HEK293T (cell line): ENCODE data around the gene TGM4.
"Not testable (repeated sequence)": the region's sequence is repeated elsewhere in the genome, so short reads cannot be mapped to it uniquely, and the experiment has no call there.

ENCODE experiments used
- CTCF ChIA-PET: fragments of 350-600 bp; formaldehyde crosslinking; extraction: SDS; loops from one replicate; lab custom pipeline; 2021; ENCODE audit warnings: antibody characterized with exemption, inconsistent platforms; lab: Yijun Ruan, JAX
- POLR2A ChIA-PET: fragments of 350-600 bp; formaldehyde crosslinking; extraction: SDS; loops from one replicate; lab custom pipeline; 2020; ENCODE audit warnings: antibody characterized with exemption, inconsistent platforms; lab: Yijun Ruan, JAX
- DNase-seq: peaks from one replicate; pipeline ENCODE4 v3.0.0; 2012; ENCODE audit warnings: mixed read lengths; ENCODE audit errors: extremely low spot score
- ARNT ChIP-seq: fragments of 450-650 bp; IDR thresholded peaks from 2 replicates; pipeline ENCODE4 v1.6.1; 2017; ENCODE audit warnings: mild to moderate bottlenecking
- BHLHE40 ChIP-seq: fragments of 450-650 bp; IDR thresholded peaks from 2 replicates; pipeline ENCODE4 v1.6.1; 2016; ENCODE audit warnings: mild to moderate bottlenecking, moderate library complexity, borderline replicate concordance
- CTBP1 ChIP-seq: fragments of 450-650 bp; IDR thresholded peaks from 2 replicates; pipeline ENCODE4 v1.6.1; 2016; ENCODE audit warnings: borderline replicate concordance
- ELF4 ChIP-seq: fragments of 450-650 bp; IDR thresholded peaks from 2 replicates; pipeline ENCODE4 v1.6.1; 2017; ENCODE audit warnings: antibody characterized with exemption
- FOXA1 ChIP-seq: fragments of 450-650 bp; IDR thresholded peaks from 2 replicates; pipeline ENCODE4 v1.6.1; 2016; ENCODE audit warnings: mild to moderate bottlenecking
- FOXK2 ChIP-seq: fragments of 450-650 bp; IDR thresholded peaks from 2 replicates; pipeline ENCODE4 v1.6.1; 2016; ENCODE audit warnings: mild to moderate bottlenecking
- FOXM1 ChIP-seq: fragments of 450-650 bp; IDR thresholded peaks from 2 replicates; pipeline ENCODE4 v1.6.1; 2017; ENCODE audit warnings: mild to moderate bottlenecking, borderline replicate concordance
- HDGF ChIP-seq: fragments of 450-650 bp; IDR thresholded peaks from 2 replicates; pipeline ENCODE4 v1.6.1; 2017; ENCODE audit warnings: antibody characterized with exemption, borderline replicate concordance
- L3MBTL2 ChIP-seq: fragments of 450-650 bp; conservative IDR thresholded peaks from 2 replicates; pipeline ENCODE4 v1.6.1; 2016; ENCODE audit warnings: mild to moderate bottlenecking
- LEF1 ChIP-seq: fragments of 450-650 bp; IDR thresholded peaks from 2 replicates; pipeline ENCODE4 v1.6.1; 2017; ENCODE audit warnings: mild to moderate bottlenecking, borderline replicate concordance
- NFRKB ChIP-seq: fragments of 450-650 bp; IDR thresholded peaks from 2 replicates; pipeline ENCODE4 v1.6.1; 2016; ENCODE audit warnings: mild to moderate bottlenecking, moderate library complexity
- SP1 ChIP-seq: fragments of 450-650 bp; IDR thresholded peaks from 2 replicates; pipeline ENCODE4 v1.6.1; 2017
- SUZ12 ChIP-seq: fragments of 450-650 bp; IDR thresholded peaks from 2 replicates; pipeline ENCODE4 v1.6.1; 2016; ENCODE audit warnings: mild to moderate bottlenecking
- TARDBP ChIP-seq: fragments of 450-650 bp; IDR thresholded peaks from 2 replicates; pipeline ENCODE4 v1.6.1; 2016
- ZNF384 ChIP-seq: fragments of 450-650 bp; IDR thresholded peaks from 2 replicates; pipeline ENCODE4 v1.6.1; 2016
- TF ChIP-seq, protein P1 (sequence below): fragments of 450-650 bp; IDR thresholded peaks from 2 replicates; pipeline ENCODE4 v1.6.1; 2016

The TGM4 gene

DNA sequence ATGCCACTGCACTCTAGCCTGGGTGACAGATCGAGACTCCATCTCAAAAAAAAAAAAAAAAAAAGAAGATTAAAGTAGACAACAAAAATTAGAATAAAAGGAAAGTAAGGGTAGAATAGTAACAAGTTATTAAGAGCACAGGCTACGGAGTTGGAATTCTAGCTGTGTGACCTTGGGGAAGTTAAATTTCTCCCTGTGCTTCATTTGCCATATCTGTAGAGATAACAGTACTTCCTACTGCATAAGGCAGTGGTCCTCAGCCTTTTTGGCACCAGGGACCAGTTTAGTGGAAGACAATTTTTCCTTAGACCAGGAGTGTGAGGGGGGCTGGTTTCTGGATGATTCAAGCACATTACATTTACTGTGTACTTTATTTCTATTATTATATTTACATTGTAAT, 41.4 kb upstream of the TGM4 start:
- no peak for DNase-seq
- POLR2A ChIA-PET: no interaction called here
- TF ChIP-seq FOXK2 (no peak), LEF1 (no peak), BHLHE40 (no peak), NFRKB (no peak), FOXM1 (no peak), ZNF384 (no peak), SP1 (no peak), CTBP1 (no peak)
- TF ChIP-seq, protein P1, sequence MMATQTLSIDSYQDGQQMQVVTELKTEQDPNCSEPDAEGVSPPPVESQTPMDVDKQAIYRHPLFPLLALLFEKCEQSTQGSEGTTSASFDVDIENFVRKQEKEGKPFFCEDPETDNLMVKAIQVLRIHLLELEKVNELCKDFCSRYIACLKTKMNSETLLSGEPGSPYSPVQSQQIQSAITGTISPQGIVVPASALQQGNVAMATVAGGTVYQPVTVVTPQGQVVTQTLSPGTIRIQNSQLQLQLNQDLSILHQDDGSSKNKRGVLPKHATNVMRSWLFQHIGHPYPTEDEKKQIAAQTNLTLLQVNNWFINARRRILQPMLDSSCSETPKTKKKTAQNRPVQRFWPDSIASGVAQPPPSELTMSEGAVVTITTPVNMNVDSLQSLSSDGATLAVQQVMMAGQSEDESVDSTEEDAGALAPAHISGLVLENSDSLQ: no peak
- CTCF ChIA-PET: interaction anchor here (0.7 kb wide), 1 partner anchor 29 kb away, joined by 8 read pairs; the partner anchor contains the start of gene TMEM42

DNA sequence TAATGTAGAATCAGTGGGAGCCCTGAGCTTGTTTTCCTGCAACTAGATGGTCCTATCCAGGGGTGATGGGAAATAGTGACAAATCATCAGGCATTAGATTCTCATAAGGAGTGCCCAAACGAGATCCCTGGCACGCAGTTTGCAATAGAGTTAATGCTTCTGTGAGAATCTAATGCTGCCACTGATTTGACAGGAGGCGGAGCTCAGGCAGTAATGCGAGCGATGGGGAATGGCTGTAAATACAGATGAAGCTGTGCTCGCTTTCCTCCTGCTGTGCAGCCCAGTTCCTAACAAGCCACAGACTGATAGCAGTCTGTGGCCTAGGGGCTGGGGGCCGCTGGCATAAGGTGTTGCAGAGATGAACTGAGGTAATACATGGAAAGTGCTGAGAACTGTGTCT, 41.0 kb upstream of the TGM4 start:
- CTCF ChIA-PET: interaction anchor here (0.7 kb wide), 1 partner anchor 28 kb away, joined by 8 read pairs; the partner anchor contains the start of gene TMEM42
- no peak for TF ChIP-seq FOXA1
- TF ChIP-seq CTBP1: no peak
- TF ChIP-seq ELF4: no peak
- no peak for TF ChIP-seq SP1
- no peak for TF ChIP-seq TARDBP
- TF ChIP-seq BHLHE40: no peak
- TF ChIP-seq NFRKB: no peak
- TF ChIP-seq ZNF384: no peak
- POLR2A ChIA-PET: no interaction called here
- no peak for DNase-seq

DNA sequence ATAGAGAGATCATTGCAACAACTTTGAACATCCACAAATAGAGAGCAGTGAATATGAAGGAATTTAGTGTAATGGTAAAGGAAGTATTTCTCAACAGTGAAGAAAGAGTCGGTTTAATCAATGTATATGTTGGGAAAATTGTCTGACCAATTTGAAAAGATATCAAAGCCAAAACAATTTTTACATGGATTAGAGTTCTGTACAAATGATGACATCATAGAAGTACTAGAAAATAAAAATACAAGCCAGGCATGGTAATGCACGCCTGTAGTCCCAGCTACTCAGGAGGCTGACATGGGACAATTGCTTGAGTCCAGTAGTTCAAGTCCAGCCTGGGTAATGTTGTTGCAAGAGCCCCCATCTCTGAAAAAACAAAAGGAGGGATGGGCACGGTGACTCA, 38.7 kb upstream of the TGM4 start:
- ChIA-PET CTCF (no interaction called here), POLR2A (no interaction called here)
- DNase-seq: no peak
- TF ChIP-seq FOXA1 (no peak), FOXM1 (no peak), ARNT (no peak)

DNA sequence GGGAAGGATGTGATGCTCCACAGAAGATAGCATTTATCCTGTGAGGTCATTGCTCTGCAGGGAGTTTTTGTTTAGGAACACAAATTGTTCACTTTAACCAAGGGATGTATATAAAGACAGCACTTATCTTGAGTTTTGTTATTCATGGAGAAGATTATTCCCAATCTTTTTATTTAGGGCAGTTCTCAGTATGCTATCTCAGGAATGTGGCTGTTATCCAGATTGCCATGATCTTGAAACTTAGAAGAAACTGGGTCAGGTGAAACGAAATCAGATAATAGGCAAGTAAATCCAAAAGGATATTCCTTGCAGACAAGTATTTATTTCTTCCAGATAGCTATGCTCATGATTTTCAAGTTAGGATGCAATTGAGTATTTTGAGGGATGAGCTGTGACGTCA, 32.0 kb upstream of the TGM4 start:
- TF ChIP-seq BHLHE40 (no peak), FOXA1 (no peak), HDGF (no peak), CTBP1 (no peak), FOXM1 (no peak), SP1 (no peak), L3MBTL2 (no peak), NFRKB (no peak), SUZ12 (no peak), ZNF384 (no peak), FOXK2 (no peak), ARNT (no peak), LEF1 (no peak), ELF4 (no peak), TARDBP (no peak)
- TF ChIP-seq, protein P1: no peak
- DNase-seq: no peak
- CTCF ChIA-PET: no interaction called here
- POLR2A ChIA-PET: no interaction called here

DNA sequence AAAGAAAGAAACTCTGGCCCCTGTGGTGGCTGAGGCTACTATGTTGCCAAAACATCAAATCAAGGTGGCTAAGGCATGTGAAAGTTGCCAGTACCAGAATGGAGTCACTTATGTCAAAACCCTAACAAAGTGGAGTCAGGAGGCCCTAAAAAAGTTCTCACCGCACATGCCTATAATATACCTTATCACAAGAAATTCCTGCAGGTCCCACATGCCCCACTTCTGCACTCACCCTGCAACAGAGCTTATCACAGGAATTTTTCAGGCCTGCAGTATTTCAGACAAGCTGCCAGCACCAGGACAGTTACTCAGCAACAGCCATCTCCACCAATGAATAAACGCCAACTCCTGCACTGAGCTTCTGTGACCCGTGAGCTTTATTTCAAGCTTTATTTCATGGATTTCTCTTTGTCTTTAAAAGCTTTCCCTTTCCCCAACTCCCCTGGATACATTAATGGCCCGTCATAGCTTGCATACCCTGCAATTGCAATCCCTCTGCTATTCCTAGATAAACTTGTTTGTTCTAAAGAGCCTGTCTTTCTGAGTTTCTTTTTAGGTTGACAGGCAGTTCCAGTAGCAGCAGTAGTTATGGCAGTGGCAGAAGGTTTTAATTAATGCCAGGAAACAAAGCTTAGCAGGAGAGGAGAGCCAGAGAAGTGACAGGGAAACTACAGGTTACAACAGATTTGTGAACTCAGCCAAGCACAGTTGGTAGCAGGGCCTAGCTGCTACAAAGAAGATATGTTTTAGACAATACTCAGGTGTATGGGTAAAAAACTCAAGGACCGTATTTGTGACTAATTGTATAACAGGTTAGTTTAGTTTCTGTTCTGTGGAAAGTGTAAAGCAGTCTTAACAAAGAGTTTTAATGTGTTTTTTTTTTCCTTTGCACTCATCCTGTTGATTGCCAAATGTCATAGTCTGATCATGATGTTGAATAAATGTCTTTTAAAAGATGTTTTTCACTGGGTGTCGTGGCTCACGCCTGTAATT, 28.6 kb upstream of the TGM4 start:
- CTCF ChIA-PET: no interaction called here
- POLR2A ChIA-PET: no interaction called here
- no peak for DNase-seq
- no peak for TF ChIP-seq FOXM1
- TF ChIP-seq ARNT: no peak

DNA sequence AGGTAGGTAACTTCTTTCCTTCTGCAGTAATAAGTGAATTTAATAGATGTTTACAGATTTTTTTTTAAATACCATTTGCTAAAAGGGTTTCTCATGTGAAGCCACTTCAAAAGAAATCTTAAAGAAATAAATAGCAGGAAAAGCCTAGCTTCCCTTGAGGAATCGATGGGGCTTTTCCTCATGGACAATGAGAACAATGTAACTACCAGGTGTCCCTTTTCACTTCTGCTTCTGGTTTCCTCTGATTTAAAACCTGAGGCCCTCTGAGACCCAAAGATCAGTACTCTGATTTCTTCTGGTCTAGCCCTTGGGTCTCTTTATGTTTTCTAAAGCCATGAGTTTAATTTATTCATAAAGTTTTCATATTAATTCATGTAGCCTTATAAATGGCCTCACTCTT, 25.8 kb upstream of the TGM4 start:
- ChIA-PET CTCF (no interaction called here), POLR2A (interaction anchor here (0.7 kb wide), 1 partner anchor 11 kb away, joined by 3 read pairs; no protein-coding TSS in a partner anchor)
- TF ChIP-seq LEF1 (no peak), ZNF384 (no peak), ARNT (no peak), FOXK2 (no peak), CTBP1 (no peak), SUZ12 (no peak), SP1 (no peak), TARDBP (no peak), FOXM1 (no peak), BHLHE40 (no peak), NFRKB (no peak), FOXA1 (no peak), L3MBTL2 (no peak), HDGF (no peak), ELF4 (no peak)
- TF ChIP-seq, protein P1: no peak
- DNase-seq: no peak

DNA sequence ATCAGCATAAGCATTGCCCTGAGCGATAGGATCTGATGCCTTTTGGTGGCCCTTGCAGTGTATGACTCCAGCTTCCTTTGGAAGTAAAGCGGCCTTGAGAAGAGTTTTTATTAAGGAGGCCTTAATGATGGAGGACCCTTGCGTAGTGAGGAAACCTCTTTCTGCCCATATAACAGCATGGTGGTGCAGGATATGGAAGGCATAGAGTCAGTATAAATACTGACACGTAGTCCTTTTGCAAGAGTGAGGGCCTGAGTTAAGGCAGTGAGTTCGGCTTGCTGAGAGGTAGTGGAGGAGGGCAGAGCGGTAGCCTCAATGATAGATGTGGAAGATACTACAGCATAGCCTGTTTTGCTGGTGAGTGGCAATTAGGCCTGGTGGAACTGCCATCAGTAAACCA, 17.7 kb upstream of the TGM4 start:
- DNase-seq, CTCF ChIA-PET, POLR2A ChIA-PET: not testable (repeated sequence)
